ENCODE data around the gene APOBEC3H. TPM values are rescaled to one million over a fixed set of nuclear protein-coding genes. Genes with fewer than 3 reads are reported as not detected.

The APOBEC3H gene
- total RNA-seq, 4 donors from 2014 or later = 0.67 TPM; not detected in 3

GRCh38 chr22:39152511-39153219, 55.6 kb downstream of the APOBEC3H start, which contains the start of gene CBX7:
CBX7 (minus strand) TSS chr22:39152680; CDS start chr22:39152444, 236 bp downstream.
- 0 to 1% methylated on average over 1 to 15 of the region's 98 CpGs for WGBS, 2 donors
- TF ChIP-seq CTCF (IDR thresholded peaks at IDR 0.05) (no peak), POLR2A (IDR thresholded peaks at IDR 0.05) (peak; percentile 72 to 95)
- Histone ChIP-seq H3K9me3 (no peaks in the 10 kb centered on the region), H3K4me3 (replicated peaks in 1 of 3) (peak within 1 kb of the TSS; percentile 35 to 58 (median 49)), H3K36me3 (no peaks in the 10 kb centered on the region), H3K4me1 (peaks cover 13 to 30% of the 10 kb centered on the region in 2 donors), H3K27me3 (no peaks in the 10 kb centered on the region), H3K27ac (peak within 1 kb of the TSS; percentile 89 to 98 (median 91))
- DNase-seq = peak; percentile 96
- intact Hi-C loops (cut with DNase I) = no loop called here

- intact Hi-C loops (cut with DNase I) = no loop called here
- H3K27me3 ChIP-seq = no peaks in the 10 kb centered on the region
- no peak for TF ChIP-seq CTCF (IDR thresholded peaks at IDR 0.05)
- TF ChIP-seq POLR2A (IDR thresholded peaks at IDR 0.05) = no peak
- 6 to 8% methylated on average over 18 to 20 of the region's 43 CpGs for WGBS, 2 donors
- peaks cover 13 to 30% of the 10 kb centered on the region in 2 donors for H3K4me1 ChIP-seq
- peak in 1 of 2 donors; percentile 23 for DNase-seq
- peak overlapping the region; percentile 83 to 91 (median 91) for H3K27ac ChIP-seq
- no peaks in the 10 kb centered on the region for H3K36me3 ChIP-seq
- H3K4me3 ChIP-seq (replicated peaks in 1 of 3) = peak overlapping the region; percentile 35 to 58 (median 49)
- no peaks in the 10 kb centered on the region for H3K9me3 ChIP-seq
Observed at GRCh38 chr22:39153220-39153717, 56.2 kb downstream of the APOBEC3H start.

Small RNA genes within 50 kb of the gene (small RNA-seq; reads per million reads assigned to genes)
- gene AL022318.2 (not detected), gene COX5BP7 (not detected)

Other genes with a start within 250 kb of the APOBEC3H start
- gene CBX6, start 225.0 kb upstream of the APOBEC3H start, total RNA-seq = 100 to 1,000 TPM in 2 of 4 donors, 10 to 100 TPM in 2; 47.2 to 118 (median 85.0) TPM
- gene APOBEC3A, start 139.6 kb upstream of the APOBEC3H start, total RNA-seq = under 1 TPM in 1 of 4 donors, not detected in 3; 0.67 TPM
- gene APOBEC3B, start 114.9 kb upstream of the APOBEC3H start, total RNA-seq = 1 to 10 TPM in 3 of 4 donors, not detected in 1; 1.7 to 5.1 (median 2.9) TPM
- 10 to 100 TPM in 1 of 4 donors, 1 to 10 TPM in 3; 8.3 to 14.4 (median 9.0) TPM for gene APOBEC3C, start 83.0 kb upstream of the APOBEC3H start, total RNA-seq
- 1 to 10 TPM in 2 of 4 donors, under 1 TPM in 1, not detected in 1; 0.89 to 2.7 (median 1.1) TPM for gene APOBEC3D, start 76.1 kb upstream of the APOBEC3H start, total RNA-seq
- 1 to 10 TPM; 2.5 to 6.0 (median 5.0) TPM for gene APOBEC3F, start 56.4 kb upstream of the APOBEC3H start, total RNA-seq
- gene APOBEC3G, start 20.0 kb upstream of the APOBEC3H start, total RNA-seq = 10 to 100 TPM in 2 of 4 donors, 1 to 10 TPM in 2; 7.2 to 17.7 (median 9.9) TPM
- gene CBX7, start 55.4 kb downstream of the APOBEC3H start, total RNA-seq = 10 to 100 TPM; 49.2 to 88.0 (median 61.9) TPM
- gene PDGFB, start 147.7 kb downstream of the APOBEC3H start, total RNA-seq = 10 to 100 TPM in 1 of 4 donors, 1 to 10 TPM in 3; 3.6 to 10.5 (median 3.9) TPM
- 1,000 to 10,000 TPM; 1,451 to 2,031 (median 1,880) TPM for gene RPL3, start 222.4 kb downstream of the APOBEC3H start, total RNA-seq

Measured in thyroid gland (tissue), 4 donors.